ENCODE results near the gene GPAT3. TPM values are rescaled to one million over a fixed set of nuclear protein-coding genes. Genes with fewer than 3 reads are reported as not detected.

GPAT3 gene
- polyA plus RNA-seq, 2 donors, result 4.4 to 11.2 TPM

DNA sequence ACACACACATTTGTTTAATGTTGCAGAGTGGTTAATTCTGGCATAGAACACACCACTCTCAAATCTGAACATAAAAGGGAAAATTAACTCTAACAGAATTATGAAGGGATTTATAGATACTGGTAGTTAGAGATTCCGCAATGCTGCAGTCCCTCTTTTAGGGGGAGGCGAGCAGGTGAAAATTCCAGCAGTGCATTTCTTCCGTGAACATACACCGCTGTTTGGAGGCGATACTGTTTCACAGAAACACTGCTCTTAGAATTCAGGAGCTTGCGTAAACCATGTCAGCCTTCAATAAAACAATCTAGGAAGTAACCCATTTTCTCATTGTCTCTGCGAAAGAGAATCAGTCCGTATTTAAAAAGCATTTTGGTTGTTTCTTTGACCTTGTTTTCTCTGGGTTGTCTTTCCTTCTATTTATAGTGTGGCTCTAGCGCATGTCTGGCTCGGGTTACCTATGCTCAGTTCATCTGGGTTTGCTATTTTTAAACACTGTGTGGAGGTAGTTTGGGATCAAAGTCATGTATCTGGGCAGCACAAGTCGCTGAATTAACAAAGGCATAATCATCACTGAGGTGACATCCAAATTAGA, 90.4 kb downstream of the GPAT3 start:
- WGBS, 2 donors, result 69 to 72% methylated on average over 11 of the region's 11 CpGs

DNA sequence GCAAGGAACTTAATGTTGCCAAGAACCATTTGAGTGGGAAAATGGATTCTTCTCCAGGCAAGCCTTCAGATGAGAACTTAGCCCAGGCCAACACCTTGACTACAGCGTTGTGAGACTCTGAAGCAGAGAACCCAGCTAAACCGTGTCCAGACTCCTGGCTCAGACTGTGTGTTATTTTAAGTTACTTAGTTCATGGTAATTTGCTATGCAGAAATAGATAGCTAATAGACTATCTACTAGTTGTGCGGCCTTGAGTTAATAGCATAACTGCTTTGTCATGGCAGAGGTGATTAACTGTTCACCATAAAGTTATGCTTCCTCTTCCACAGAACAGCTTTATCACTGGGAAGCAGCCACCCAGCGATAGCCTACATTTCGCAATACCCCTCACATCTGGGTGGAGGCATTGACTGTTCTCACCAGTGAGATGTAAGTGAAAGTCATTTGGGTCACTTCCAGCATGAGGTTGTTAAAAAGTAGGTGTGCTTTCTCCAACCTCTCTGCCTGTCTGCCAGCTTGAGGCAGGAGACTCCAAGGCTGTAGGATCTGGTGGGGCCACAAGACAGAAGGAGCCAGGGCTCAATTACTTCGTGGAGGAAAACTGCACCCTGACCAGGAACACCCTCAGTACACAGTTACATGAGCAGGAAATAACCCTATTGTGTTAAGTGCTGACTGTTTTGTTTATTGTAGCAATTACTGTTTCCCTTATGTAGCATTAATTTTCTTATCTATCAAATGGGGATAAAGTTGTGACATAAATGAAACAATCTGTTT, 94.2 kb downstream of the GPAT3 start:
- H3K27me3 ChIP-seq (ENCODE audit: control insufficient read depth in 1 of 2, insufficient read depth in 2 of 2, low read length in 2 of 2), result no peaks in the 10 kb centered on the region
- H3K4me3 ChIP-seq (ENCODE audit: low read depth in 1 of 2, low read length in 2 of 2), result no peak overlapping the region
- no peaks in the 10 kb centered on the region for H3K36me3 ChIP-seq (ENCODE audit: control insufficient read depth in 2 of 2, insufficient read depth in 2 of 2, low read length in 1 of 2)
- peaks cover 0 to 3% of the 10 kb centered on the region in 2 donors for H3K4me1 ChIP-seq (ENCODE audit: control insufficient read depth in 2 of 2, insufficient read depth in 2 of 2, low read length in 1 of 2)
- 30 to 54% methylated on average over 6 of the region's 6 CpGs for WGBS, 2 donors
- no peak overlapping the region for H3K27ac ChIP-seq (ENCODE audit: low read depth in 2 of 2, low read length in 1 of 2)
- H3K9me3 ChIP-seq (ENCODE audit: control insufficient read depth in 2 of 2, insufficient read depth in 1 of 2, low read depth in 1 of 2, low read length in 1 of 2), result no peaks in the 10 kb centered on the region

More for the DNA sequence above, 90.4 kb downstream of the GPAT3 start:
- Histone ChIP-seq H3K4me1 (ENCODE audit: control insufficient read depth in 2 of 2, insufficient read depth in 2 of 2, low read length in 1 of 2) (peaks cover 0 to 3% of the 10 kb centered on the region in 2 donors), H3K9me3 (ENCODE audit: control insufficient read depth in 2 of 2, insufficient read depth in 1 of 2, low read depth in 1 of 2, low read length in 1 of 2) (peaks cover 3 to 6% of the 10 kb centered on the region in 2 donors), H3K27me3 (ENCODE audit: control insufficient read depth in 1 of 2, insufficient read depth in 2 of 2, low read length in 2 of 2) (no peaks in the 10 kb centered on the region), H3K27ac (ENCODE audit: low read depth in 2 of 2, low read length in 1 of 2) (no peak overlapping the region), H3K36me3 (ENCODE audit: control insufficient read depth in 2 of 2, insufficient read depth in 2 of 2, low read length in 1 of 2) (no peaks in the 10 kb centered on the region), H3K4me3 (ENCODE audit: low read depth in 1 of 2, low read length in 2 of 2) (no peak overlapping the region)

GRCh38 chr4:83631066-83631465, 95.2 kb downstream of the GPAT3 start:
- no peaks in the 10 kb centered on the region for H3K27me3 ChIP-seq (ENCODE audit: control insufficient read depth in 1 of 2, insufficient read depth in 2 of 2, low read length in 2 of 2)
- no peaks in the 10 kb centered on the region for H3K9me3 ChIP-seq (ENCODE audit: control insufficient read depth in 2 of 2, insufficient read depth in 1 of 2, low read depth in 1 of 2, low read length in 1 of 2)
- H3K4me1 ChIP-seq (ENCODE audit: control insufficient read depth in 2 of 2, insufficient read depth in 2 of 2, low read length in 1 of 2), result peaks cover 0 to 3% of the 10 kb centered on the region in 2 donors
- H3K27ac ChIP-seq (ENCODE audit: low read depth in 2 of 2, low read length in 1 of 2), result no peak overlapping the region
- no peaks in the 10 kb centered on the region for H3K36me3 ChIP-seq (ENCODE audit: control insufficient read depth in 2 of 2, insufficient read depth in 2 of 2, low read length in 1 of 2)
- 73 to 80% methylated on average over 2 of the region's 2 CpGs for WGBS, 2 donors
- no peak overlapping the region for H3K4me3 ChIP-seq (ENCODE audit: low read depth in 1 of 2, low read length in 2 of 2)

- H3K27me3 ChIP-seq (ENCODE audit: control insufficient read depth in 1 of 2, insufficient read depth in 2 of 2, low read length in 2 of 2), result no peaks in the 10 kb centered on the region
- no peak overlapping the region for H3K27ac ChIP-seq (ENCODE audit: low read depth in 2 of 2, low read length in 1 of 2)
- WGBS, 2 donors, result 88 to 94% methylated on average over 8 of the region's 8 CpGs
- H3K4me3 ChIP-seq (ENCODE audit: low read depth in 1 of 2, low read length in 2 of 2), result no peak overlapping the region
- H3K4me1 ChIP-seq (ENCODE audit: control insufficient read depth in 2 of 2, insufficient read depth in 2 of 2, low read length in 1 of 2), result no peaks in the 10 kb centered on the region
- no peaks in the 10 kb centered on the region for H3K36me3 ChIP-seq (ENCODE audit: control insufficient read depth in 2 of 2, insufficient read depth in 2 of 2, low read length in 1 of 2)
- no peaks in the 10 kb centered on the region for H3K9me3 ChIP-seq (ENCODE audit: control insufficient read depth in 2 of 2, insufficient read depth in 1 of 2, low read depth in 1 of 2, low read length in 1 of 2)
Observed at GRCh38 chr4:83636930-83637329, 101.0 kb downstream of the GPAT3 start.

- Histone ChIP-seq H3K36me3 (ENCODE audit: control insufficient read depth in 2 of 2, insufficient read depth in 2 of 2, low read length in 1 of 2) (no peaks in the 10 kb centered on the region), H3K4me3 (ENCODE audit: low read depth in 1 of 2, low read length in 2 of 2) (no peak overlapping the region), H3K9me3 (ENCODE audit: control insufficient read depth in 2 of 2, insufficient read depth in 1 of 2, low read depth in 1 of 2, low read length in 1 of 2) (no peaks in the 10 kb centered on the region), H3K27me3 (ENCODE audit: control insufficient read depth in 1 of 2, insufficient read depth in 2 of 2, low read length in 2 of 2) (no peaks in the 10 kb centered on the region), H3K27ac (ENCODE audit: low read depth in 2 of 2, low read length in 1 of 2) (no peak overlapping the region), H3K4me1 (ENCODE audit: control insufficient read depth in 2 of 2, insufficient read depth in 2 of 2, low read length in 1 of 2) (no peaks in the 10 kb centered on the region)
- 18 to 24% methylated on average over 5 of the region's 5 CpGs for WGBS, 2 donors
Observed at GRCh38 chr4:83639849-83640493, 104.1 kb downstream of the GPAT3 start.

- WGBS, 2 donors, result 79 to 81% methylated on average over 4 of the region's 4 CpGs
- H3K4me1 ChIP-seq (ENCODE audit: control insufficient read depth in 2 of 2, insufficient read depth in 2 of 2, low read length in 1 of 2), result no peaks in the 10 kb centered on the region
- no peaks in the 10 kb centered on the region for H3K9me3 ChIP-seq (ENCODE audit: control insufficient read depth in 2 of 2, insufficient read depth in 1 of 2, low read depth in 1 of 2, low read length in 1 of 2)
- H3K27ac ChIP-seq (ENCODE audit: low read depth in 2 of 2, low read length in 1 of 2), result no peak overlapping the region
- no peaks in the 10 kb centered on the region for H3K36me3 ChIP-seq (ENCODE audit: control insufficient read depth in 2 of 2, insufficient read depth in 2 of 2, low read length in 1 of 2)
- H3K4me3 ChIP-seq (ENCODE audit: low read depth in 1 of 2, low read length in 2 of 2), result no peak overlapping the region
- H3K27me3 ChIP-seq (ENCODE audit: control insufficient read depth in 1 of 2, insufficient read depth in 2 of 2, low read length in 2 of 2), result no peaks in the 10 kb centered on the region
Observed at GRCh38 chr4:83643036-83643435, 107.1 kb downstream of the GPAT3 start.

GRCh38 chr4:83644677-83645659, 109.1 kb downstream of the GPAT3 start:
- Histone ChIP-seq H3K27ac (ENCODE audit: low read depth in 2 of 2, low read length in 1 of 2) (no peak overlapping the region), H3K27me3 (ENCODE audit: control insufficient read depth in 1 of 2, insufficient read depth in 2 of 2, low read length in 2 of 2) (no peaks in the 10 kb centered on the region), H3K9me3 (ENCODE audit: control insufficient read depth in 2 of 2, insufficient read depth in 1 of 2, low read depth in 1 of 2, low read length in 1 of 2) (no peaks in the 10 kb centered on the region), H3K36me3 (ENCODE audit: control insufficient read depth in 2 of 2, insufficient read depth in 2 of 2, low read length in 1 of 2) (no peaks in the 10 kb centered on the region), H3K4me1 (ENCODE audit: control insufficient read depth in 2 of 2, insufficient read depth in 2 of 2, low read length in 1 of 2) (no peaks in the 10 kb centered on the region), H3K4me3 (ENCODE audit: low read depth in 1 of 2, low read length in 2 of 2) (no peak overlapping the region)
- 0% methylated on average over 5 of the region's 5 CpGs for WGBS, 2 donors

DNA sequence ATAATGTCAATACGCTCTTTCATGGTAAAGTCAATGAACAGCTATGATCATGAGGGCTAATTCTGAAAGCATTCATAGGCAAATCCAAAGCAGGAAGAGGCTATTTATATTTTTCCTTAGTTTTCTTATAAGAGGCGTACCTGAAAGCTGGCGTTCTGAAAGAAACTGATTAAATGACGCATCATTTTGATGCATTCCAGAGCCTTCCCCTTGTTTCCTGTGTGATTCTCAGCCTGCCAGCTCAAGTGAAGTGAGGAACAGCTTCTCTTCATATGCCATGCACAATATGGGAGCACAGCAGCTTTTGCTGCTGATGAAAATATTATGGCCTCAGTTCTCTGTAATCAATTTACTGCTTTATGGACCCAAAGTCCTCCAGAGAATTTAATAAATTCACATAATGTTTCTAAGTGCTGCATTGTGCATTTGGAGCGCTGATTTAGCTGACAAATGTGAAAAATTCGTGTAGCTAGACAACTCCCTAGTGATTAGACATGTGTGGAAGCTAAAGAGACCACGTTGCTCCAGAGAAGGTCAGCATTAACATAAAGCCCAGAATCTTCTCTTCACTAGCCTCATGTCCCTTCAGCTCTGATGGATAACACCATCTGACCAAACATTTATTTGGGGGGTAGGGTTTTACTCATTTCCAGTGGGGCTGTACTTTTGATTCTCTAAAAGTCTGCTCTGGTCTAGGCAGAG, 110.8 kb downstream of the GPAT3 start:
- no peaks in the 10 kb centered on the region for H3K27me3 ChIP-seq (ENCODE audit: control insufficient read depth in 1 of 2, insufficient read depth in 2 of 2, low read length in 2 of 2)
- H3K4me1 ChIP-seq (ENCODE audit: control insufficient read depth in 2 of 2, insufficient read depth in 2 of 2, low read length in 1 of 2), result no peaks in the 10 kb centered on the region
- H3K9me3 ChIP-seq (ENCODE audit: control insufficient read depth in 2 of 2, insufficient read depth in 1 of 2, low read depth in 1 of 2, low read length in 1 of 2), result no peaks in the 10 kb centered on the region
- no peaks in the 10 kb centered on the region for H3K36me3 ChIP-seq (ENCODE audit: control insufficient read depth in 2 of 2, insufficient read depth in 2 of 2, low read length in 1 of 2)
- WGBS, 2 donors, result 65 to 68% methylated on average over 7 of the region's 7 CpGs
- H3K4me3 ChIP-seq (ENCODE audit: low read depth in 1 of 2, low read length in 2 of 2), result no peak overlapping the region
- H3K27ac ChIP-seq (ENCODE audit: low read depth in 2 of 2, low read length in 1 of 2), result no peak overlapping the region
